Fibroblast of skin of right quadriceps (primary cell): ENCODE results near the gene ATG7.
A peak's percentile ranks its signal among the peaks of the same experiment; 100 is the strongest.
"Not testable (repeated sequence)": the region's sequence is repeated elsewhere in the genome, so short reads cannot be mapped to it uniquely, and the experiment has no call there.

Source experiments
- DNase-seq: peaks from one replicate; pipeline ENCODE4 v3.0.0-alpha.2; 2013

ATG7 gene

DNA sequence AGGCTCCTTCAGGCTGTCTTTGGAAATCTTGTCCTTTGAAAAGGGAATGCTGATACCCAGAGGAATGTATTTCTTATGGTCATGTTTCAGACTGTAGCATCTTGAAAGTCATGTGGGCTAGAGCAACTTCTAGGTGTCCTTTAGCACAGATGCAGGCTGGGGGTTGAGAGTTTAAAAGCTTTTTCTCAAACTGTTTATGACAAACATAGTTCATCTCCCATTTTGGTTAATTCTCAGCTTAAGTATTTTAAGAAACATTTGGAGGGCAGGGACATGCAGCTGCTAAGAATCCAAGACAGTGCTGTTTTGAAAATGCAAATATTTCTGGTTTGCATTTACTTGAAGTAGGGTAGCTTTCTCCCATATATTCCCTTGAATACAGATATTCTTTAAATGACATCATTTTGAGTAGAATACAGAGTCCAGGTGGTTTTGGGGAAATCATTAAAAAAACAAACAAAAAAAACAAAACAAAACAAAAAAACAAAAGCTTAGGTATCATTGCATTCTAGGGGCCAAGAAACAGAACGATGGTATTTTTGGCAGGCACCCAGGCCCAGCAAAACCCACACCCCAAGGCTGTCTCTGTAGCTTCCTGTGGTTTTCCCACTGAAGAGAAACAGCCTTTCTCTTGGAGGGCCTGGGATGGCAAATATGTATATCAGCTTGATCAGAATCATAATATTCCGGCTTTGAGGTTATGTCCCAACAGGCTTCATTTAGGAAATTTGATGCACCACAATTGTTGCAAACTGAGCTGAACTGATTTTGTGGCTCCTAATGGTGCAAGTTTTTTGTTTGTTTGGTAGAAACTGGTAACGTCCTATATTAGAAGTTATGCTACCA lies 120.0 kb downstream of the ATG7 start:
- peak; percentile 89 for DNase-seq

DNA sequence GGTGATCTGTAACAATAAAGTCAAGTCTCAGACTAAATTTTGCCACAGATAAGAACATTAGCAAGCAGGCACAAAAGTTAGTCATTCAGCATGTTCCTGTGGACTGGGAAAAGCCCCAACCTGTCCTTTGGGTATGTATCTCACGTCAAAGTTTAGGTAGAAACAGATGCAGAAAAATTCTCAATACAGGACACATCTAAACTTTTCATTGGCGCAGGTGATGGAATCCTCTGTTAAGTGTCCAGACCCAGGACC lies 120.6 kb downstream of the ATG7 start:
- no peak for DNase-seq

GRCh38 chr3:11393401-11393800 lies 121.2 kb downstream of the ATG7 start:
- no peak for DNase-seq

DNA sequence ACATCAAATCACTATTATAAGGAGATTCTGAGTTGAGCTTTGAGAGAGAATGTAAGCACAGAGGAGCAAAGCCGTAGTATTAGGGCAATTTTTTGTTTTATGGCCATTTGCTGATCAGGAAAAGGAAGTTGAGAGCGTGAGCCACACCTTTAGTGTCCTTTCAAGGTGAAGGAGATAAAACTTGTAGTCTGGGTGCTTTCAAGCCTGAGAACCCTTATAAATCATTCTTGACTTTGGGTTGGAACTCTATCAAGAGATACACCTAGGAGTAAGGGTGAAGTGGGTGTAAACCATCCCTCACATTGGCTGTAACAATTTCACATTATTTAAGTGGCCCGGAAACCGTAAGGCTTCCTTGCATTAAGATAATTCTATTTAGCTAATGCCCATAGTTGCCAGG lies 122.2 kb downstream of the ATG7 start:
- no peak for DNase-seq

- DNase-seq, result no peak
Observed at GRCh38 chr3:11400213-11400612, 128.0 kb downstream of the ATG7 start.

DNA sequence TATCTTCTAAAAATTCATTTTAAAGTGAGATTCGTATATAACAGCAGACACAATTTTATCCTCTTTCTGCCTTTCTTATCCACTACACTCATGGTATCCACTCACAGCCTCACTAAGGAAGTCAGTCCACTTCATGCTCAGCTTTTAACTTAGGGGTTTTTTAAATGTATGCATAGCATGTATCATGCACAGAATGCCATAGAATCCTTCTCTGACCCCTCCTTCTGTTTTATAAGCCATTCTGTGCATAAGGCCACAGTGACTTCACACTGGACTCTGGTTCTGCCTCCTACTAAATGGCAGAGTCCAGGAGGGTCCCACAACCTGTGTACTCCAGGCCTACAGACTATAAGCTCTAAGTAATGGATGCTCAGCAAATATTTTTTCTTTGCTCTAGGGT lies 129.2 kb downstream of the ATG7 start:
- DNase-seq, result no peak

GRCh38 chr3:11405323-11405722 lies 133.1 kb downstream of the ATG7 start:
- DNase-seq, result no peak

GRCh38 chr3:11407644-11408043 lies 135.4 kb downstream of the ATG7 start:
- no peak for DNase-seq

DNA sequence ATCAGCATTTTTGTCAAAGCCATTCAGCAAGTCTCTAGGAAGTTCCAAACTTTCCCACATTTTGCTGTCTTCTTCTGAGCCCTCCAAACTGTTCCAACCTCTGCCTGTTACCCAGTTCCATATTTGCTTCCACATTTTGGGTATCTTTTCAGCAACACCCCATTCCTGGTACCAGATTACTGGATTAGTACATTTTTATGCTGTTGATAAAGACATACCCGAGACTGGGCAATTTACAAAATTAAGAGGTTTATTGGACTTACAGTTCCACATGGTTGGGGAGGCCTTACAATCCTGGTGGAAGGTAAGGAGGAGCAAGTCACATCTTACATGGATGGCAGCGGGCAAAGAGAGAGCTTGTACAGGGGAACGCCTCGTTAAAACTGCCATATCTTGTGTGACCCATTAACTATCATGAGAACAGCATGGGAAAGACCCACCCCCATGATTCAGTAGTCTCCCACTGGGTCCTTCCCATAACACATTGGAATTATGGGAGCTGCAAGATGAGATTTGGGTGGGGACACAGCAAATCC lies 136.2 kb downstream of the ATG7 start:
- not testable (repeated sequence) for DNase-seq

DNA sequence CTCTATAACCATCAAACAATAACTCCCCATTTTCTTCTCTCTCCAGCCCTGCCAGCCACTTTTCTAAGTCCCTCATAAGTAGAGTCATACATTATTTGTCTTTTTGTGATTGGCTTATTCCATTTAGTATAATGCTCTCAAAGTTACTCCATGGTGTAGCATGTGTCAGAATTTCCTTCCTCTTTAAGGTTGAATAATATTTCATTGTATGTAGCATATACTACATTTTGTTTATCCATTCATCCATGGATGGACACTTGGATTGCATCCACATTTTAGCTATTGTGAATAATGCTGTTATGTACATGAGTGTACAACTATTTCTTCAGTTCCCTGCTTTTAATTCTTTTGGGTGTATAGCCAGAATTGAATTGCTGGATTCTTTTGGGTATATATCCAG lies 138.4 kb downstream of the ATG7 start:
- DNase-seq, result no peak

DNA sequence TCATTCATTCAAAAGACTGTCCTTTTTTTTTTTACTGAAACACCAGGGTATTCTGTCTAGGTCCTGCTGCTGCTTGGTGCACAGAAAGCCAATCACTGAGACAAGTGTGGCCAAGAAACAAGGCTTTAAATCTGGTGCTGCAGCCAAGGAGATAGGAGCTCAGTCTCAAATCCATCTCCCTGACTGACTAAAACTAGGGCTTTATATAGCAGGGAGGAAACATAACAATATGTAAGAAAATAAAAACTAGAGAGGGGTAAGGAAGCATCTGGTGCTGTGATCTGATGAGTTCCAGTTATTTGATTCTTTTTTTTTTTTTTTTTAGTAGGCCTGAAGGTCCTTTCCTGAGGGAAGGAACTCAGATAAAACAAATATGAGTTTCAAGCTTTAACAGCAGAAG lies 139.8 kb downstream of the ATG7 start:
- DNase-seq, result no peak

DNA sequence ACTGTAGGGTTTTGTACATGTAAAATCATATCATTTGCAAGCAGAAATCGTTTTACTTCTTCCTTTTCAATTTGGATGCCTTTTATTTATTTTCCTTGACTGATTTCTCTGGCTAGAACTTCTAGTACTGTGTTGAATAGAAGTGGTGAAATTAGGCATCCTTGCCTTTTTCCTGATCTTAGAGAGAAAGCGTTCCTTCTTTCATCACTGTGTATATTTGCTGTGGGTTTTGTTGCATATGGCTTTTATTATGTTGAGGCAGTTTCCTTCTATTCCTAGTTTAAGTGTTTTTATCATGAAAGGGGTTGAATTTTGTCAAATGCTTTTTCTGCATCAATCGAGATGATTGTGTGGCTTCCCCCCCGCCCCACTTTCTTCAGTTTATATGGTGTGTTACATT lies 140.9 kb downstream of the ATG7 start:
- DNase-seq, result peak; percentile 21

DNA sequence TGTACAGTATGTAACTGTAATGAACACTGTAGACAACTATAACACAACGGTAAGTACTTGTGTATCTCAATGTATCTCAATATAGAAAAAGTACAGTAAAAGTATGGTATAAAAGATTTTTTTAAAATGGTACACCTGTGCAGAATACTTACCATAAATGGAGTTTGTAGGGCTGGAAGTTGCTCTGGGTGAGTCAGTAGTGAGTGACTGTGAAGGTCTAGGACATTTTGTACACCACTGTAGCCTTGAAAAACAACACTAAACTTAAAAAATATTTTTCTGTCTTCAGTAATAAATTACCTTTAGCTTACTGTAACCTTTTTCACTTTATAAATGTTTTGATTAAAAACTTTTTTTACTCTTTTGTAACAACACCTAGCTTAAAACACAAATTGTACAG lies 142.9 kb downstream of the ATG7 start:
- DNase-seq, result no peak

- DNase-seq, result peak; percentile 4
Observed at GRCh38 chr3:11420066-11420465, 147.9 kb downstream of the ATG7 start.

DNA sequence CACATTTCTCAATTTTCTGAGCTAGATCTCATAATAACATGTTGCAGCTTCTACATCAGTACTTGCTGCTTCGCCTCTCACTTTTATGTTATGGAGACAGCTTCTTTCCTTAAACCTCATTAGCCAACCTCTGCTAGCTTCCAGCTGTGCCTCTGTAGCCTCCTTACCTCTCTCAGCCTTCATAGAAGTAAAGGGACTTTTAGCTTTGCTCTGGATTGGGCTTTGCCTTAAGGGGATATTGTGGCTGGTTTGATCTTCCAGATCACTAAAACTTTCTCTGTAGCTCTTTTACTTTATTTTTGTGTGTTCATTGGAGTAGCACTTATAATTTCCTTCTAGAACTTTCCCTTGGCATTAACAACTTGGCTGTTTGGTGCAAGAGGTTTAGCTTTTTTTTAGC lies 150.1 kb downstream of the ATG7 start:
- no peak for DNase-seq

GRCh38 chr3:11423868-11424267 lies 151.7 kb downstream of the ATG7 start:
- DNase-seq, result no peak

GRCh38 chr3:11424277-11424676 lies 152.1 kb downstream of the ATG7 start:
- DNase-seq, result no peak

- no peak for DNase-seq
Observed at GRCh38 chr3:11430207-11430606, 158.0 kb downstream of the ATG7 start.

- no peak for DNase-seq
Observed at GRCh38 chr3:11430624-11431023, 158.4 kb downstream of the ATG7 start.

GRCh38 chr3:11431319-11431718 lies 159.1 kb downstream of the ATG7 start:
- no peak for DNase-seq

DNA sequence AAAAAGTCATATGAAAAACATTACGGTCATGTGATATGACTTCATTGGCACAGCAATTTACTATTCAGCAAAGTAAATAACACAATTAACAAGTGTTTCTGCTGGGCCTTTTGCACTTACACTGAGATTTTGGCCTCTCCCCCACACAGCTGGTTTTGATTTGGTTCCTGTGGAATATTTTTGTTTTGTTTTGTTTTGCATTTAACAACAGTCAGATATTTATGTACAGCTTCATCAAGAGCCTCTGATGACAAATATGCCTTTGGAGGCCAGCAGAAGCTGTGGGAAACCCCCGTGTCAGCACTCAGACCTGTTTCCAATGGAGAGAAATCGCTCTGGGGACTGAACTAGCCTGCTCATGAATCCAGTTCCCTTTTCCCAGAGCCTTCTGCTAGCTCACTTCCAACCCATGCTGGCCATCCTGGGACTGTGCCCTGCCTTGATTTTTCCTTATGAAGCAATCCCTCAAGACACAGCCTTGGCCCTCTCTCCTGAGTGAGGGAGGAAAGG lies 161.9 kb downstream of the ATG7 start:
- peak; percentile 80 for DNase-seq

GRCh38 chr3:11434563-11435096 lies 162.4 kb downstream of the ATG7 start:
- no peak for DNase-seq

GRCh38 chr3:11435440-11436165 lies 163.4 kb downstream of the ATG7 start:
- DNase-seq, result no peak

- no peak for DNase-seq
Observed at GRCh38 chr3:11436775-11437174, 164.6 kb downstream of the ATG7 start.
